ENCODE results near the gene FHL2. TPM values are rescaled to one million over a fixed set of nuclear protein-coding genes. Genes with fewer than 3 reads are reported as not detected.

The FHL2 gene
- total and polyA plus RNA-seq, 2 of the 13 experiments (the other 11 are each of a cell fraction or from before 2014, with no cell fraction given) = 1.9 to 74.8 TPM

GRCh38 chr2:105328281-105329196 is 70.3 kb downstream of the FHL2 start (continued):
- TF ChIP-seq ZXDC (CRISPR knock-in tag; IDR thresholded peaks at IDR 0.05) = peak; percentile 45
- TF ChIP-seq NR2F6 (IDR thresholded peaks at IDR 0.05) = no peak; the same call in 1 of the 2 replicates
- no peak for TF ChIP-seq NR2F6 (CRISPR knock-in tag; IDR thresholded peaks at IDR 0.05)
- no peak for TF ChIP-seq ZNF75D (CRISPR knock-in tag; IDR thresholded peaks at IDR 0.05; ENCODE audit: borderline replicate concordance)
- TF ChIP-seq FOXO1 (CRISPR knock-in tag; IDR thresholded peaks at IDR 0.05) = peak; percentile 53; the same call in 1 of the 2 replicates
- TF ChIP-seq ZBTB38 (CRISPR knock-in tag; IDR thresholded peaks at IDR 0.05) = peak; percentile 57; the same call in 1 of the 2 replicates
- TF ChIP-seq SSRP1 (CRISPR knock-in tag; IDR thresholded peaks at IDR 0.05) = peak; percentile 67; the same call in 1 of the 2 replicates
- TF ChIP-seq CREB1 (IDR thresholded peaks at IDR 0.05) = no peak
- TF ChIP-seq CREB1 (CRISPR knock-in tag; IDR thresholded peaks at IDR 0.05) = no peak
- TF ChIP-seq NFIC (IDR thresholded peaks at IDR 0.05; ENCODE audit: low read length) = no peak
- no peak for TF ChIP-seq ZNF30 (CRISPR knock-in tag; IDR thresholded peaks at IDR 0.05)
- no peak for TF ChIP-seq NFE2 (CRISPR knock-in tag; IDR thresholded peaks at IDR 0.05)
- peak; percentile 95 for TF ChIP-seq ZNF605 (CRISPR knock-in tag; IDR thresholded peaks at IDR 0.05)
- no peak for TF ChIP-seq HNF1A (IDR thresholded peaks at IDR 0.05; ENCODE audit: low read depth)
- peak; percentile 62; the same call in 1 of the 2 replicates for TF ChIP-seq HNF1A (CRISPR knock-in tag; IDR thresholded peaks at IDR 0.05; ENCODE audit: borderline replicate concordance)
- TF ChIP-seq ZNF335 (CRISPR knock-in tag; IDR thresholded peaks at IDR 0.05) = peak; percentile 88; the same call in 1 of the 2 replicates
- peak; percentile 67 for TF ChIP-seq PHF20 (CRISPR knock-in tag; IDR thresholded peaks at IDR 0.05)
- TF ChIP-seq SNAPC4 (CRISPR knock-in tag; IDR thresholded peaks at IDR 0.05) = no peak
- TF ChIP-seq ZNF850 (CRISPR knock-in tag; conservative IDR thresholded peaks at IDR 0.05) = no peak

All from HepG2 (cell line).